Stimulated activated CD4-positive, alpha-beta T cell treated with anti-CD3 and anti-CD28 coated beads, Interleukin-15, amount 100 ng/mL, for 1 hour (primary cell): Measurements from ENCODE around the gene MYO18B.
"Not testable (repeated sequence)": the region's sequence is repeated elsewhere in the genome, so short reads cannot be mapped to it uniquely, and the experiment has no call there.

ENCODE experiments used
- DNase-seq, 2 donors: peaks; one replicate each; pipeline ENCODE4 v3.0.0-alpha.2; 2020; ENCODE audit warnings: low read depth in 1 of 2, low spot score in 1 of 2

The MYO18B gene

GRCh38 chr22:25970999-25971811 is 229.2 kb downstream of the MYO18B start:
- no peak for DNase-seq

GRCh38 chr22:25972397-25972796 is 230.4 kb downstream of the MYO18B start:
- DNase-seq: no peak

GRCh38 chr22:25976356-25976755 is 234.4 kb downstream of the MYO18B start:
- no peak for DNase-seq

DNA sequence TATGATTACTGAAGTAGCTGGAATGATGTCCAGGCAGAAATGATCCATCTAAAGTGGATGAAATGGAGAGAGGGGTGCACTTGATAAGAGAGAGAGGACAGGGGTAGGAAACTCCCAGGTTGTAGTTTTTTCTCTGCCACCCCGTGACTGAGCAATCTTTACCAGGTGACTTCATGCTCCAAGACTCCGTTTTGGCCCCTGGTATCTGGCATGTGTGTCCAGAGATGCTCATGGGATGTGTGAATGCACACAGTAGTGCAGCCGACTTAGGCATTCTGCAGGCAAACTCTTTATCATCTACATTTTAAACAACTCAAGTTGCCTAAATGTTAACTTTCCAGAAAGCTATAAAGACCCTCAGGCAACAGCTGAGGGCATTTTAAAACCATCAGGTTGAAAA is 238.0 kb downstream of the MYO18B start:
- no peak for DNase-seq

DNA sequence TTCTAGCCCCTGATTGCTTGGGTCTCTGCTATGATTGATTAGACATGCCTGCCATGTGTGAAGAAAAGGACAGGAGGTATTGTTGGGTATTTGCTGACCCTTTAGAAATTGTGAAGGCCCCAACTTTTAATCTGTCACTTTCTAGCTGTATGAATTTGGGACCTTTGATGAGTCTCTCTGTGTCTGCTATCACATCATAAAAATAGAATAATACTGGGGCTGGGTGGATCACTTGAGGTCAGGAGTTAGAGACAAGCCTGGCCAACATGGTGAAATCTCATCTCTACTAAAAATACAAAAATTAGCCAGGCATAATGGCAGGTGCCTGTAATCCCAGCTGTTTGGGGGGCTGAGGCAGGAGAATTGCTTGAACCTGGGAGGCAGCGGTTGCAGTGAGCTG is 242.9 kb downstream of the MYO18B start:
- not testable (repeated sequence) for DNase-seq

GRCh38 chr22:25987948-25988347 is 246.0 kb downstream of the MYO18B start:
- no peak for DNase-seq

DNA sequence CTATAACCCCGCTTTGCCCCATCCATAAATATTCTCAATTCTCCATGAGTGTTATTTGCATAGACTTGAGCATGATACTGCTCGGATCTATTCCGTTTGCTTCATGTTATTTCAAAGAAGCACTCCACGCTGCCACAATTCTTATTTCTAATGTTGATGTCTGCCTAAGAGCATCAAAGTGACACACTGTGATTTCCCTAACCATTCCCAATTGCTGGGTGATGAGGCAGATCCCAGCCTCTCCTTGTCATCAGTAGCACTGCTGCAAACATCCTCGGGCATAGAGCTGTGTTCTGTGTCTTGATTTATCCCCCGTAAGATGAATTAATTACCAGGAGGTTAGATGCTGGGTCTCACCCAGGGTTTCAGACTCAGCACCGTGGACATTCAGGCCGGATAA is 249.0 kb downstream of the MYO18B start:
- no peak for DNase-seq

DNA sequence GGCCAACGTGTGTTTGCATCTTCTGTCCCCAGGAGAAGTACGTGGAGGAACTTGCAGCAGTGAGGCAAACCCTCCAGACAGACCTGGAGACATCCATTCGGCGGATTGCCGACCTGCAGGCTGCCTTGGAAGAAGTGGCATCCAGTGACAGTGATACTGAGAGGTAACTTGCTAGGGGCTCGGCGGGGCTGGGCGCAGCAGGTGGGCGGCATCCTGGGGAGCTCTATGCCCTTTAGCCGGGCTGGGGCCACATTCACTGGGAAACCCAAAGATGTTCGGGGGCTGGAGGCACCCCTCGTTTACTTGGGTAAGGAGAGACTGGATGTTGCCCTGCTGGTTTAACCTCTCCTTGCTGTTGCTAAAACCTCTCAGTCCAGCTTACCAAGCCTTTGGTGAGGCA is 250.3 kb downstream of the MYO18B start:
- DNase-seq: no peak

GRCh38 chr22:25996669-25997068 is 254.7 kb downstream of the MYO18B start:
- DNase-seq: no peak

- DNase-seq: no peak
Observed at GRCh38 chr22:25997886-25998775, 256.1 kb downstream of the MYO18B start.

DNA sequence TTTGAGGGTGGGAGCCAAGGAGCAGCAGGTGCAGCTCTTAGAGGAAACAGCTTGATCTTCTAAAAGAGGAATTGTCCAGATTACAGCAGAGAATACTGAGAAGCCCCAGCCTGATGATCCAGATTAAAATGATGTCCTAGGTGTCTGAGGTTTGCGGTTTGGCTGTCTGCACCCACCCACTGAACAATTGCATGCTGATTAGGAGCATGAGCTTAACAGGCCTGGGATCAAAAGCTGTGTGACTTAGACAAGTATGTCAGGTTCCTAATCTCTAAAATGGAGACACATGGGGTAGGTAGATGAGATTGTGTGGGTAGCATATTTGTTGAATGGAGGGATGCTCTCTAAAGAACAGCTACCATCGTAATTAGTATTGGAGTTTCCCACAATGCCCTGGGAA is 260.5 kb downstream of the MYO18B start:
- DNase-seq: no peak

GRCh38 chr22:26004477-26004876 is 262.5 kb downstream of the MYO18B start:
- DNase-seq: no peak

- no peak for DNase-seq
Observed at GRCh38 chr22:26008587-26008986, 266.6 kb downstream of the MYO18B start.

GRCh38 chr22:26016916-26017315 is 274.9 kb downstream of the MYO18B start:
- DNase-seq: no peak

DNA sequence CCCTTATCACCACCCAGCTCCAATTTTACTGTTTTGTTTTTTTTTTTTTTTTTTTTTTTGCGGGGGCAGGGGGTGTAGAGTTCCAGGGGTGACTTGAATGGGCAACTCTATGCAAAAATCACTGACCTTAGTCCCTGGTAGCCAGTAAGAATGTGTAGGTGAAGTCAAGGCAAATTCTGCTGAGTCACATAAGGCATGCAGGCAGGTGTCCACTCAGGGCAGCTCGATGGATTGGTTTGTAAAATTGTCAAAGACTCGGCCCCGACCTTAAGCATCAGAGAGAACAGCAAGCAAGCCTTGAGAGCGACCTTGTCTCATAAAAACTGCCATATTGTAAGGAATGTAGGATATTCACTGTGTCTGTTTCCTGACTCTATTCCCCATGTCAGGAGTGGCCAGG is 275.9 kb downstream of the MYO18B start:
- no peak for DNase-seq

- no peak for DNase-seq
Observed at GRCh38 chr22:26019596-26019995, 277.6 kb downstream of the MYO18B start.

DNA sequence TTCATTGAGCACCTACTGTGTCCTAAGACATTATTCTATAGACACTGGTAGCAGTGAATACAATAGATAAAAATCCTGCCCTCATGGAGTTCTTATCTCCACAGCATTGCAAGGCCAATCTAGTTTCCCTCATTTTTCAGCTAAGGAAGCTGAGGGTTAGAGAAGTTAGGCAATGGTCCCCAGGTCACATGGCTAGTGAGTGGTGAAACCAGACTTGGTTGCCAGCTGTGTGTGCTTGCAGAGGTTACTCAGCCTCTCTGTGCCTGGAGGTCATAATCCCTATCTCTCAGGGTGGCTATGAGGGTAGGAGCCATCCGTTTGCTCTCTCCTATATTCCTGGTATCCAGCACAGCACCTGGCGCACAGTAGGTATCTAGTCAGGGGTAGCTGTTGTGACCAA is 279.5 kb downstream of the MYO18B start:
- no peak for DNase-seq

GRCh38 chr22:26023104-26023775 is 281.3 kb downstream of the MYO18B start:
- DNase-seq: no peak

- no peak for DNase-seq
Observed at GRCh38 chr22:26025626-26026025, 283.6 kb downstream of the MYO18B start.

GRCh38 chr22:26027341-26027740 is 285.4 kb downstream of the MYO18B start:
- no peak for DNase-seq

DNA sequence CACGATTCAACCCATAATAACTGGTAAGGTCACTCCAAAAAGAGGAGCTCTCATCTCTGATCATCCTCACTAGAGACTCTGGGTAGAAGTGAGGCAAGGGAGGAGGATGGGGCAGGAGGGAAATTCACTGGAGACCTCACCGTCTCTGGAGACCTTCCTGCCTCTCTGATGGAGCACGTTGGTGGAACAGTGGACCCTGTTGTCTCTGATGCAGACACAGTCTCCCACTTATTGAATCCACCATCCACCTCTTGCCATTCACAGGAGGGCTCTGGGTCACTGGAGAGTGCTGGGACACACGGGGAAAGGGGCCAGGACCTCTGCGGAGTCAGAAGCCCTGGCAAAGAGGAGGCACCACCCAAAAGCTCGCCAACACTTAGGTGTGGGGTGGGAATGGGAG is 289.7 kb downstream of the MYO18B start:
- DNase-seq: no peak

- DNase-seq: no peak
Observed at GRCh38 chr22:26033071-26033470, 291.1 kb downstream of the MYO18B start.
